Thoracic aorta (tissue), 2 donors: Measurements from ENCODE around the gene TRIO. TPM values are rescaled to one million over a fixed set of nuclear protein-coding genes. Genes with fewer than 3 reads are reported as not detected.
A peak's percentile ranks its signal among the peaks of the same experiment; 100 is the strongest.

ENCODE experiments used
- ATAC-seq: fragments of 150-250 bp; one replicate; pipeline ENCODE4 v1.8.0; 2017; ENCODE audit warnings: low read depth; ENCODE audit not compliant: insufficient number of reproducible peaks, low FRiP score
- DNase-seq: peaks from one replicate; pipeline ENCODE4 v3.0.0-alpha.2; 2020; ENCODE audit warnings: low spot score
- H3K27ac ChIP-seq, 2 donors: fragments of 200-600 bp; sonication (generic); 1 replicate in 1 of 2; 2 replicates in 1 of 2; pipeline ENCODE4 v1.5.1; 2016; ENCODE audit warnings: mild to moderate bottlenecking in 2 of 2, moderate library complexity in 2 of 2
- H3K27me3 ChIP-seq: fragments of 200-600 bp; sonication (generic); replicated peaks from 2 replicates; pipeline ENCODE4 v1.6.0; 2016; ENCODE audit warnings: mild to moderate bottlenecking; ENCODE audit not compliant: insufficient read depth
- H3K36me3 ChIP-seq: fragments of 200-600 bp; sonication (generic); one replicate; pipeline ENCODE4 v1.5.1; 2016
- H3K4me1 ChIP-seq, 2 donors: fragments of 200-600 bp; sonication (generic); 1 replicate in 1 of 2; 2 replicates in 1 of 2; pipeline versions ENCODE4 v1.5.1 to v1.6.0; 2016; ENCODE audit warnings: low read depth in 2 of 2, mild to moderate bottlenecking in 1 of 2; ENCODE audit not compliant: control insufficient read depth in 1 of 2
- H3K4me3 ChIP-seq: fragments of 200-600 bp; sonication (generic); 2 replicates; pipeline ENCODE4 v1.5.1; 2016; ENCODE audit warnings: mild to moderate bottlenecking
- H3K9me3 ChIP-seq: fragments of 200-600 bp; sonication (generic); 2 replicates; pipeline ENCODE4 v1.5.1; 2016
- total RNA-seq, 2 donors: library from RNA; depleted of rRNA; stranded (reverse); fragments of >200 nt; gene quantifications; one replicate each; pipeline versions ENCODE4 v1.1.0 to v1.2.3, GENCODE V29; 2016
- TF ChIP-seq, protein P1 (sequence below): fragments of 200-600 bp; sonication (generic); IDR thresholded peaks from one replicate; pipeline ENCODE4 v1.5.1; 2019; ENCODE audit warnings: antibody characterized with exemption

TRIO gene
- total RNA-seq, 2 donors from 2014 or later = 219 to 300 TPM

DNA sequence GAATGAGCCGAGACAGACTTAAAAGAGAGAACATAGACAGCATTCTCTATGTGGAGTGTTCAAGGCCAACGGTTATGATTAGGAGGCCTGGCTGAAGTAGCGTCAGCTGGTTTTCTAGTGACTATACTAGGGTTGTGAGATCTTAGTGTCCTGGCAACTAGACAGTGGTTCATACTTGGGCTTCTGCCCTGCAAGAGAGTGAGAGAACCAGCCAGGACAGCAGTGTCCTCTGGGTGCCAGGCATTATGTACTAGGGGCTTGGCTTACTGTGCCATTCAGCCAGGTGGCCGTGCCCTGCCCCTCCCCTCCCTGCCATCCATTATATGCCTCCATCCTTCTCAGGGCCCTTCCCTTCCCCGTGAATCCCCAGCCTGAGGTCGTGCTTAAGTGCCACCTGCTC lies 56.8 kb downstream of the TRIO start:
- H3K9me3 ChIP-seq = no peaks in the 10 kb centered on the region
- H3K27me3 ChIP-seq = no peaks in the 10 kb centered on the region
- no peaks in the 10 kb centered on the region for H3K36me3 ChIP-seq
- H3K27ac ChIP-seq = peak overlapping the region; percentile 39 to 42
- H3K4me1 ChIP-seq = peaks cover 36 to 96% of the 10 kb centered on the region in 2 donors
- TF ChIP-seq, protein P1, sequence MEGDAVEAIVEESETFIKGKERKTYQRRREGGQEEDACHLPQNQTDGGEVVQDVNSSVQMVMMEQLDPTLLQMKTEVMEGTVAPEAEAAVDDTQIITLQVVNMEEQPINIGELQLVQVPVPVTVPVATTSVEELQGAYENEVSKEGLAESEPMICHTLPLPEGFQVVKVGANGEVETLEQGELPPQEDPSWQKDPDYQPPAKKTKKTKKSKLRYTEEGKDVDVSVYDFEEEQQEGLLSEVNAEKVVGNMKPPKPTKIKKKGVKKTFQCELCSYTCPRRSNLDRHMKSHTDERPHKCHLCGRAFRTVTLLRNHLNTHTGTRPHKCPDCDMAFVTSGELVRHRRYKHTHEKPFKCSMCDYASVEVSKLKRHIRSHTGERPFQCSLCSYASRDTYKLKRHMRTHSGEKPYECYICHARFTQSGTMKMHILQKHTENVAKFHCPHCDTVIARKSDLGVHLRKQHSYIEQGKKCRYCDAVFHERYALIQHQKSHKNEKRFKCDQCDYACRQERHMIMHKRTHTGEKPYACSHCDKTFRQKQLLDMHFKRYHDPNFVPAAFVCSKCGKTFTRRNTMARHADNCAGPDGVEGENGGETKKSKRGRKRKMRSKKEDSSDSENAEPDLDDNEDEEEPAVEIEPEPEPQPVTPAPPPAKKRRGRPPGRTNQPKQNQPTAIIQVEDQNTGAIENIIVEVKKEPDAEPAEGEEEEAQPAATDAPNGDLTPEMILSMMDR = no peak
- DNase-seq = no peak
- no peak overlapping the region for H3K4me3 ChIP-seq
- ATAC-seq = no peak

DNA sequence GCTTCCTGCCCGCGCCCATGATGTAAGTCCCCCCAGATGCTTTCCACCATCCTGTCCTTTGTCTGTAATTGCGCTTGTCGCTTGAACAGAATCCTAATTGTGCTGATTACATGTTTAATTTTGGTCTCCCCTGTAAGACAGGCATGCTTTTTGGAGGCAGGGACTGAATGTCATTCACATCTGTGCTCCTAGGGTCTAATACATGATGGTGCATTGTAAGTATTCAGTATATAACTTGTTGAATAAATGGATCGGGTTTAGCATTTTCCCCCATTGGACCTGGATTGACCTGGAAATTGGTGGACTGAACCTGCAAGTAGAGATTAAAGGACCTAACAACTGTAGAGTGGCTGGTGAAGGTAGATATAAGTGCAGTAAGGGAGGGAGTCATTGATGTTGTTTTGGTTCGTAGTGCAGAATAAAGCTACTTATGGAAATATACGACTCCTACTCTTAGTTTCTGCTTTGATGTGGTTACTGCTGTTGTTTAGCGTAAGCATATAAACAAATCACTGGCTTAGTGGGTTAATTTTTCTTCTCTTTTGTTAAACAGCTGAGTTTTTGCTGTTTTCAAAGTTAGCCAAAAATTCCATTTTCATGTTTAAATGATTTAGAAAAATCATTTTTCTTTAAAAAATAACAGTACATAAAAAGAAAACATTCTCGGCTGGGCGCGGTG lies 57.3 kb downstream of the TRIO start:
- Histone ChIP-seq H3K27ac (no peak overlapping the region), H3K9me3 (no peaks in the 10 kb centered on the region), H3K4me3 (no peak overlapping the region), H3K27me3 (no peaks in the 10 kb centered on the region), H3K4me1 (peaks cover 39 to 96% of the 10 kb centered on the region in 2 donors), H3K36me3 (no peaks in the 10 kb centered on the region)
- DNase-seq = no peak
- no peak for ATAC-seq
- TF ChIP-seq, protein P1 = no peak

DNA sequence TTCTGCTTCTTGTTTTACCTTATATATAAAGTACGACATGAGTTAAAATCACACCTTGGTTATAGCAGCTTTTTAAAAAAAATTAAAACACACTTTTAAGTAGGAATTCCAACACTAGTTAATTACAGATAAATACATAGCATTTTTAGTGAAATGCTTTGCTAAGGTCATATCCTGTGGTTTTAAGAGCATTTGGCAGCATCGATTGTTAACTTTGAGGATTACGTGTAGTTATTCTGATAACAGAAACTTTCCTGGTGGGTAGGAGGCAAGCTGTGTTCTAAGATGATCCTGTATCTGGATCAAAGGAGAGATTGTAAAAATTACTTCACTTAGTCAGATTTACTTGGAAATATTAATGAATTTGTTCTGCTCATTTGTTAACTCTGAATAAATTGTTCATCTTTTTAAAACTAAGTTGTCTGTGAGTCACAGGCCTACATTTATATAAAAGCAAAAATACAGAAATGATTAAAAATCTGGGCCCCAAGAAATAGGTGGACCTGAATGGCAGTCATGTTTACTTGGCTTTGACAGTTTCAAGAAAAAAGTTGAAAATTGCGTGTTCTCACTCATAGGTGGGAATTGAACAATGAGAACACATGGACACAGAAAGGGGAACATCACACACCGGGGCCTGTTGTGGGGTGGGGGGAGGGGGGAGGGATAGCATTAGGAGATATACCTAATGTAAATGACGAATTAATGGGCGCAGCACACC lies 58.3 kb downstream of the TRIO start:
- TF ChIP-seq, protein P1 = no peak
- H3K4me1 ChIP-seq = peaks cover 46 to 88% of the 10 kb centered on the region in 2 donors
- no peaks in the 10 kb centered on the region for H3K9me3 ChIP-seq
- H3K4me3 ChIP-seq = no peak overlapping the region
- H3K27ac ChIP-seq = no peak overlapping the region
- DNase-seq (no peak), ATAC-seq (no peak)
- H3K36me3 ChIP-seq = no peaks in the 10 kb centered on the region
- H3K27me3 ChIP-seq = no peaks in the 10 kb centered on the region

DNA sequence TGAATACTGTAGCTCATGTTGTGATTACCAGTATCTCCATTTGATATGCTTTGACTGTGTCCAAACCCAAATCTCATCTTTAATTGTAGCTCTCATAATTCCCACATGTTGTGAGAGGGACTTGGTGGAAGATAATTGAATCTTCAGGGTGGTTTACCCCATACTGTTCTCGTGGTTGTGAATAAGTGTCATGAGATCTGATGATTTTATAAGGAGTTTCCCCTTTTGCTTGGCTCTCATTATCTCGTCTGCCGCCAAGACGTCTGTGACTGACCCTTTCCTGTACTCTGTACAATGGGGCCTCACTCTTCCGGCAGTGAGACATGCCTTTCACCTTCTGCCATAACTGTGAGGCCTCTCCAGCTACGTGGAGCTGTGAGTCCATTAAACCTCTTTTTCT lies 59.3 kb downstream of the TRIO start:
- no peak for ATAC-seq
- H3K9me3 ChIP-seq = no peaks in the 10 kb centered on the region
- H3K36me3 ChIP-seq = no peaks in the 10 kb centered on the region

More for the DNA sequence above, 59.3 kb downstream of the TRIO start:
- TF ChIP-seq, protein P1 = no peak
- Histone ChIP-seq H3K4me3 (no peak overlapping the region), H3K27ac (no peak overlapping the region), H3K4me1 (peaks cover 46 to 80% of the 10 kb centered on the region in 2 donors), H3K27me3 (no peaks in the 10 kb centered on the region)
- no peak for DNase-seq
